HG03571 (cell line): ENCODE measurements around the gene PEX14.

ENCODE experiments used
- ATAC-seq: cut with Tn5 transposase; IDR thresholded peaks from one replicate; pipeline ENCODE4 v1.9.1; 2021; ENCODE audit not compliant: unreplicated experiment

The PEX14 gene

DNA sequence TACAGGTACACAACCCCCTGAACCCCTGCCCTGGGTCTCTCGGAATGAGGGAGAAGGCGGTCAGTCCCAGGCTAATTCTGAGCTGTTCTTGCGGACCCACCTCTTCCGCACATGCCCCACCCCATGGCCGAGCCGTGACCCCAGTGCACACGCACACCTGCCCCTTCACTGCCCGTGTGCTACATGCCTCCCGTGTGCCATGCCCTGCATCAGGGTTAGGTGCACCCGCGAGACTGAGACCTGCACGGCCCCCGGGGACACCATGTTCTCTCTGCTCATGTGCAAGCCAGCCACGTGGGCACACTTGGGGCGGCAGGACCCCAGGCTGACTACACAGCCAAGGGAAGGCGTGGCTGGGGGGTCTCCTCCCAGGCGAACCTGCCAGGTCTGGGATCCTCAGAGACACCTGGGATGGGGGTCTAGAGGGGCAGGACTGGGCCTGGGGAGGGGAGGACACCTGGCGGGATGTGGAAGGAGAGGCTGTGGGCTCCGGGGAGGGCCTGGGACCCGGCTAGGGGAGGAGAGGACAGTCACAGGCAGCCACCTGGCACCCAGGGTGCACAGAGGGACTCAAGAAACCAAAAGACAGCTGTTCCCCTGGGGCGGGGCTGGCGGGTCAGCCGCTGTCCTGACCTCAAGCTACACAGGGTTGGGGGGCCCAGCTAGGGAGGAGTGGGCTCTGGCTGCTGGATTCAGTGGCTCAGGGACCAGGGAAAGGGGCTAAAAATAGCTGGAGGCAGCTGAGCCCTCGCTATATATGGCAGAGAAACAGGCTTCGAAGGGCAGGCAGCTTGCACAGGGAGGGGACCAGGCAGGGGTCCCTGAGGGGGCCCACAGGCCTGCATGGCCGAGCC, 188.3 kb downstream of the PEX14 start:
- no peak for ATAC-seq

DNA sequence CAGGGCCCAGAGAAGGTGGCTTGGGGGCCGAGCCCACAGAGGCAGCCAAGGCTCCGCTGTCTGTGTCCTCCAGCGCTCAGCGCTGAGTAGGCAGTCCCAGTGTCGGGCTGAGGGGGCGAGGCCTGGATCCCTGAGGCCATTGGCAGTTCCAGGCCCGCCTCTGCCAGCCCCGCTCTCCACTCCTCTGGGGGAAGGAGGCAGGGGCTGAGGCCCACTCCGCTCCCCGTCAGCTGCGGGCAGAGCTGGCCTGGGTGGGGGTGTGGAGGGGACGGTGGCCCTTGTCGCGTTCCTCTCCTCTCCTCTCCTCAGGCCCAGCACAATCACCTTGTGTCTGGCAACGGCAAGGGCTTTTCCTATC, 188.9 kb downstream of the PEX14 start:
- no peak for ATAC-seq

DNA sequence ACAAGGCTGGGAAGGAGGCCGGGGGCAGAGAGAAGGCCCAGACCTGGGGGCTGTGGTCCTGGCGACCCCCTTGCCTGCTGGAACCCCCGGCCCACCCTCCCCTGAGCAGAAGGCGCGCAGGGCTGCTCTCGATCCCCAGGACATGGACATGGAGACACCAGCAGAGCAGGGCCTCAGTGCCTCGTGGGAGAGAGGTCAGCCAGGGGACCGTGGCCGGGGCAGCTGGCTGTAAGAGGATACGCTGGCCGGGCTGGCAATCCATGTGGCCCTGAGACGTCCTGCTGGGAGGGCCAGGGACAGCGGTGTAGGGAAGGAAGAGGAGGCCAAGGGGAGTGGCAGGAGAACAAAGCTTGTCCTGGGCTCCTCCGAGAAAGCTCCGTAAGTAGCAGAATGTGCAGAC, 189.5 kb downstream of the PEX14 start:
- ATAC-seq = no peak

DNA sequence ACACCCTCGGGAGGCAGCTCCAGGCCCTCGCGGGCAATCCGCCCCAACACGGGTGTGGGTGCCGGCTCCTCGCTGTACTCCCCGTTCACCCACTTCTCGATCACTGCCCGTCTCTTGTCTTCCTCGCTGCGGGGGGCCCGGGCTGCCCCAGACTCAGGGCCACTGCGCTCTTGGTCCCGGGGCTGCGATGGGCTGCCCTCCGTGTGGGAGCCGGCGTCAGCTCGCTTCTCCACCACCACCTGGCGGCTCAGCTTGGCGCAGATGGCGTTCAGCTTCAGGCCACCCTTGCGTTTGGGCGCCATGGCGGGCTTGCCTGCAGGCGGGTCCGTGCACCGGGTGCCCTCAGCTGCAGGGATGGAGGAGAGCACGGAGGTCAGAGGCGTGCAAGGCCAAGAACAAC, 190.5 kb downstream of the PEX14 start:
- no peak for ATAC-seq

DNA sequence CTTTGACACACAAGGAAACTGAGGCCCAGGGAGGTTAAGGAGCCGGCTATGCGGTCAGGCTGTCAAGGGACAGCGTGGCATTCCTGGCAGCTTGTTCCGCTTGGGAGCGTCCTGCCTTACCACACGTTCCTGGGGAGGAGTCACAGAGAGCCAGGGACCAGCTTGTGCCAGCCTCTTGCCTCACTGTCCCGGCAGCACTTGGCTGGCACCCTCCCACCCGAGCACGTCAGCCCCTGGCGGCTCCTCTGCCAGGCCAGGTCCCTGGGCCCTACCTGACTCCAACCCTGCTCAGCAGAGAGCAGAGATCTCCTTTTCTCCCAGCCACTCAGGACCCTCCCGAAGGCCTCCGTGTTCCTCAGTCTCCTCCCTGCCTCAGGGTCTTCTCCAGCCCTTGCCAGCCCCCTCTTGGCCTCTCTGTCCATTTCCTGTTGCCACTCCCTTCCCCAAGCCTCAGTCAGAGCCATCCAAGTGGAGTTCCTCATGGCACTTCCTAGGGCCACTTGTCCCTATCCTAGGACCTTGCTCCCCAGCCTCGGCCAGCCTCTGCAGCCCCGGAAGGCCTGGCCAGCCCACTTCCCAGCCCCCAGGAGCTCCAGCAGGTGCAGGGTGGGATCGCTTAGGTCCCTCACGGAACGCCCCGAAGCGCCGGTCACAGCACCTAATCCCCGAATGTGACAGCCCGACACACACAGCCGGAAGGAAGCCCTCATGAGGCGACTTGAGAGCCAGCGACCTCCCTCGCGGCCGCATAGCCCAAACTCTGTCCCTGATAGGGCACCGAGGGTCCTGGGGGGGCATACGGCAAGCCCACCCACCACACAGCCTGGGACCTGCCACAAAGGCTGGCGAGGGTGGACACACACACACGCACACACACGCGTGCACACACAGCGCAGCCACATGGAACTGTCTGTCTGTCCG, 191.4 kb downstream of the PEX14 start:
- ATAC-seq = no peak

DNA sequence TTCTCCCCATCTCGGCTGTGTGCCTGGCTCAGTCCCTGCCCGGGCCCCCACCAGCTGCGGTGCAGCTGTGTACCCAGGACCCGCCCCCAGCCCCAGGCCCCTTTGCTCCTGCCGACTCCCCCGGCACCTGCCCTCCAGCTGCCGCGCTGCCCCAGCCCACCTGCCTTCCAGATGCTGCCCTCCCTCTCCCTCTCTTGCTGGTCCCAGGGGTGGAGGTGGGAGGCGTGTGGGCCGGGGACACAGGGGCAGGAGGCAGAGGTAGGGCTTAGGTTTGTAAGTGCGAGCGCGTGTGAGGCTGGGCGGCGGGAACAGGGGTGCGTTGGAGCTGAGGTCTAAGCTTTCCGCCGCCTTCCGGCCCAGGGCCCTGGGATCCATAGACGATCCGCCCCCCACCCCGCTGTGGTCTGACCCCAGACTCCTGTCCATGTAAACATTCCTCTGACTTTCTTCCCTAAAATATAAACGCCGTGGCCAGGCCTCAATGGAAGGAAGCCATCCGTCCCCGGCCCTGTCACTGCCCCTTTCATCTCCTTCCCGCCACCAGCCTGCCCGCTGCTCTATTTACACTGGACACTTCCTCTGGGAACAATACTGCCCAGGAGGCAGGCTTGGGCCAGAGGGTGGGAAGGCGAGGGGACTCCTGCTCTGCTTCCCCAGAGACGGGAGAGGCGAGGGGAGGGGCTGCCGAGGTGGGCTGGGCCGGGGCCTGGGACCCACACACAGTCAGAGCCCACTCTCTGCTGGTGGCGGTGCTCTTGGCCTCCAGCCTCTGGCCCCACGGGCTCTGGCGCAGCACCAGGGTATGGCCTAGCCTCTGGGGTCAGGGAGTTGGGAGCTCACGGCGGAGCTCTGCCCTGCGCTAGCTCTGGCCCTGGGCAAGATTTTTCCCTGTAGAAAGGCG, 193.4 kb downstream of the PEX14 start:
- ATAC-seq = no peak

DNA sequence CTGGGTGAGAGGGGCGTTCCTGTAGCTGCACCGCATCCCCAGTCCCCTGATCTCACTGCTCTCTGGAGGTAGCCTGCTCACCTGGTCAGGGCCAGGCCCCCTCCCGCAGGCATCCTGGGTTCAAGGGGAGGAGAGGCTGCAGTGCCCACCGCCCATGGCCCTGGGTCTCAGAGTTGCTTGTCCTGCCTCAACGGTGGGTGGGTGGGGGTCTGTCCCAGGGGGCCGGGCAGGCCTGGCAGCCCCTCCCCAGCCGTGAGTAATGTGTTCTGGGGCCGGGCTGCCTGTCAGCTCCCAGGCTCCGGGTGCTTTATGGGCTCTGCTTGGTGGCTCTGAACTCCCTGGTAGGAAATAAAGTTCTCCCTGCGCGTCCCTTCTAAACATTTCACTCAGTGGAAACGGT, 194.8 kb downstream of the PEX14 start:
- no peak for ATAC-seq

DNA sequence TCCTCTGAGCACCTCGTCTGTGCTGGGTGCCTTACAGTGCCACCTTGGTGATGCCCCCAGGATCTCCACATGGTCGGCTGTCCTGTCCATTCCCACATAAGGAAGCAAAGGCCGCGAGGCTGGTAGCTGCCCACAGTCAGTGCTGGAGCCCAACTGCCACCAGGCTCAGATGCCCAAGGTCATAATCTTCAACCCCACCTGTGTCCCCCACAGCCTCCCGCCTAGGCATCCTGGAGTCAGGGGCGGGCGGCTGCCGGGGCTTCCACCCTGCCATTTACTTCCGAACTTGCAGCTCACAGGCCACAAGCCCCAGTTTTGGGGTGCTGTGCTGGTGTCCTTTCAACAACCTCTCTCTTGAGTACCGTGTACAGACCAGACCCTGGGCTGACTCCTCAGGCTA, 195.4 kb downstream of the PEX14 start:
- no peak for ATAC-seq

DNA sequence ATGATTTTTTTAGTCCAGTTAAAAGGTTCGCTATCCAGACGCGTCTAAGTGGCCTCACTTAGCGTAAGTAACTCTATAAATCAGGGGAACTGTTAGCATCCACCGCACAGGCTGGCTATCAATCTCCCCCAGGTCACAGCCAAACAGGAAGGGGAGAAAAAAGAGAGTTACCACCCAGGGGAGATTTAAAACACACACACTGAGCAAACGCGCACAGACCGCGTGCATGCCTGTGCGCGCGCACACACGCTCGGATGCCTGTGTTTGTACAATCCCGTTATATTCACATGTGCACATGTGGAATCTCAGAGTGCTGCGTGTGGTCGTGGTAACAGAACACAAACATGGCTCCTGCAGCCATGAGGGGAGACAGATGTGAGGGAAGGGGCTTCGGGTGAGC, 196.3 kb downstream of the PEX14 start:
- ATAC-seq = no peak

DNA sequence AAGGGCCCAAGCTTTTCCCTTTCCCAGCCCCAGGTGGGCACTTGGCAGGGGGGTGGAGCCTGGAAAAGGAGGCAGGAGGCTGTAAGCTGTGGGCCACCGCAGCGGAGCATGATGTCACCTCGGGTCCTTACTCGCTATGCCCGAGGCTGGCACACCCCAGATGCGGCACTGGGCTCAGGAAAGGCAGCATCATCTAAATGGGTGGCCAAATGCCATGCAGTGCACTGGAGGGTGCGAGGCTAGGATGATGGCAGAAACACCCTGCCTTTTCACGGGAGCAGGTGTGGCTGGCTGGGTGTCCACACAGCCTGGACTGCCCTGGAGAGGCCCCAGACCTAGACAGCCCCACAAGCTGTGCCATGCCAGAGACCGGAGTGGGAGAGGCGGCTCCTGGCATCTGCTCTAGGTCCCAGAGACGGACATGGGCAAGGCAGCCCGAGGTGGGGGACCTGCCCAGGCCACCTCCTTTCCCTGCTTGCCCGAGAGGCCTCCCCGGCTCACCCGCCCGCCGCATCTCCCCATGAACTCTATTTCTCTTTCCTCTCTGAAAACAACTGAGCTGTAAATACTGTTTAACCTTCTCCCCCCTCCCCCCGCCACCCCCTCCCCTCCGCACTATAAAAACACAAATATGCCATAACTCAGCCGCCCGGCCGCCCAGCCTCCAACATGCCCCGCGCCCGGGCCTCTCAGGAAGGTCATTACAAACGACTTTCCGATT, 197.0 kb downstream of the PEX14 start:
- ATAC-seq = no peak

DNA sequence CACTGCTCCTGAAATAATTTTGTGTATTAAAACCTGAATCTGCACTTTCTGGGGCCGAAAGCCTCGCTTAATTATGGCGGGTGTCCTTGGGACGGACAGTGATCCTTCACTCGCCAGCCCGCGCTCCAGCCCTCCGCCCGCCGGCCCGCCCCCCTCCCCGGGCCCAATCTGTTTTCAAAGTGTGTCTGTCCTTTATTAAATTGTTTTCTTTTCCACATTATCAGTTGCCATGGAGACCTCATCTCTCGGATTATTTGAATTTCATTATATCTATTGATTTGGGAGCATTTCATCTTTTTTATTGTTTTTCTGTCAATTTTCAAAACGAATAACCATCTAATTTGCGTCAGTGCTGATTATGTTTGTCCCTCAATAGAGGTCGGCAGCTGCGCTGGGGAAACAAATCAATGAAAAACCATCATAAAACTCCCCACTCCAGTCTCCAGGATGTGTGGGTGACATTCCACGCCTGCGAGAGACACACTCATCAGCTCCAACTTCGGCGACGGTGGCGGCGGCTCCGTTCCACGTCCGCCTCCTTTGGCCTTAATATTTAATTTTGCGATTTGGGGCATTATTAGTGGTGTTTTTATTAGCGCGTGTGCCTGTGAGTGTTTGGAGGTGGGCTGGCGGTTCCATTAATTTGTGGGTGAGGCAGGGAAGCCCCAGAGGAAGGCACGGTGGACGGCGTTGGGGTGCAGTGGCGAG, 197.7 kb downstream of the PEX14 start:
- no peak for ATAC-seq

DNA sequence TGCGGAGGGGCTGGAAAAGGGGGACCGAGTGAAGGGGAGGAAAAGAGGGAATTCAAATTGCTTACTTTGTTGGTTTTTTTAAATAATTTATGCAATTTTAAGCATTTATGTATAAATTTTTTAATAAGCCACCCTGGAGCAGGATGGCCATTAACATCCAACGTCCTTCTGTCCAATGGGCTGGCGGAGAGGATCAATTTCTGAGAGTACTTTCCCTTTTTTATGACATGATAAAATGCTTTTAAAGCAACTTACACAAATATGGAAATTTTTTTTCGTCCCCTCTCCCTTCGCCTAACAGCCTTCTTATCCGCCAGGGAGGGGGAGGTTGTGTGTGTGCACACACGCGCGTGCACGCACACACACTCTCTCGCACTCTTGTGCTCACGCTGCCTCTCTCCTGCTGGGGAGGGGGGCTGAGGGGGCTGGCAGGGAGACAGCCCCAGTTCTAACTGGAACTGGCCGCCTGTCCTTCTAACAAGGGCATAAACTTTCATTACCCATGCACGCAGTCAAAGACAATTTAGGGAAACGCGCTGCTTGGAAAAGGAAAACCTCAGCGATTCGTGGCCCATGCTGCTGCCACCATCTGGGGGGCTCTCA, 198.5 kb downstream of the PEX14 start:
- ATAC-seq = no peak

DNA sequence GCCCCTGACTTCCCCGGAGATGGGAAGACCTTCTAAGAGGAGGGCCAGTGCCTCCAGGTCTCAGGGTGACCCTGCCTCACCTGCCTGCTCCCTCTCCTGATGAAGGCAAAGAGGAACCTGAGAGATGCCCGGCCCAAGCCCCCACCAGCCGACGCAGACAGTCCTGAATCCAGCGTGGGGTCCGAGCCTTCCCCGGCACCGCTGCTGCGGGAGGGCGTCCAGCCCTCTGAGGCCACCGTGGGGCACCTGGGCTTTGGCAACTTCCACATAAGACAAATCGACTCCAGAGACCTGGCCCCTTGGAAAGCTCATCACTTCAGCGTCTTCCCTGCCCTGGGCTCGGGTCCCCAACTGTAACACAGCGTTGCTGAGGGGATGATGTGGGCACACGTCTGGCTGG, 199.5 kb downstream of the PEX14 start:
- no peak for ATAC-seq

DNA sequence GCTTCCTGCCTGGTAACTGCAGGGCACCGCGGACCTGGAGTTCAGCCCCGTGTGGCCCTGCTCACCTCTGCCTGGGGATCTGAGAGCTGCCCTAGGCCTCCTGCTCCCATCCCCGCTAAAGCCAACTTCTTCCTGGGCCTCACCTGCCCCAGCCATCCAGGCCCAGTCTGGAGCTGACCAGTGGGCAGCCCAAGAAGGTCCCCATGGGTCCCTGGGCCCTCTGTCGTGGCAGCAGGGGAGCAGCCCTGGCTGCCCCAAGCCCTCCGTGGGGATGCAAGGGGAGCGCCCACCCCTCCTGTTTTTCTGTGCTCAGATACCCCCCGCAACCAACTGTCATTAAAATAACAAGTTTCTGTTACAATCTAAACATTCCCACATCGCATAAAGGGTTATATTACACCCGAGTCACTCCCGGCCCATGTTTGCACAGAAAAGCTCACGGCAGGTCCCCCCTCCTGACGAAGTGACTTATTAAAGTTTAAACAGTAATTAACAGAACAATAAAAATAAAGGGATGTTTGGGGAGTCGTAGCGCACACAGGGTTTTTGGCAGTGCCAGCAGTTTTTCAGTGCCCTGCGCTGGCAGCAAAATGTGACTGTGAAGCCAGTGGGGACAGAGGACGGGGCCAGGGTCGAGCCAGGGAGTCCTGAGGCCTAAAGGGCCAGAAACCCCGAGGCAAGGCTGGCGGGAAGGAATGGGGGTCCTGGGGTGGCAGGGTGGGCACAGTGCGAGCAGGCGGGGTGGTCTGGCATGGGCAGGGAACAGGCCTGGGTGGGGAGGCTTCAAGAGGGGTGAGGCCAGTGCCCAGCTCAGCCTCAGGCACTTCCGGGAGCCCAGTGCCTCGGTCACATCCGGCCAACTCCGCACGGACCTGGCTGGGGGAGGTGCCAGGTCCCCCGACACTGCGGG, 200.2 kb downstream of the PEX14 start:
- no peak for ATAC-seq

DNA sequence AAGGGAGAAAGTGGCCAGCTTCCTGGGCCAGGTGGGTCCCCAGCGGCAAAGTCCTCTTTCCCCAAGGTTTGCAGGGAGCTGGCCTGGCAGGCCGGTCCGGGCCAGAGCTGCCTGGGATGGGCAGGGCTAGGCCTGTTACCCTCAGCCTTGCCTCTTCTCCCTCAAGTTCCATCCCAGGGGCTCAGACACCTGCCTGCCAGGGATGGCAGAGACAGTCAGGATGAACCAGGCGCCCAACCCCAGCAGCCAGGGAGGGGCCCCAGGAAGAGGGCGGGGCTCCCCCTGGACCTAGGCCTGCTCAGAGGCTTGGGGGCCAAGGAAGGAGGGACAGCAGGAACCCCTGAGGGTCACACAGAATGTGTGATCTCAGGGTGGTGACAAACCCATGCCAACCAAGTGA, 201.1 kb downstream of the PEX14 start:
- no peak for ATAC-seq

DNA sequence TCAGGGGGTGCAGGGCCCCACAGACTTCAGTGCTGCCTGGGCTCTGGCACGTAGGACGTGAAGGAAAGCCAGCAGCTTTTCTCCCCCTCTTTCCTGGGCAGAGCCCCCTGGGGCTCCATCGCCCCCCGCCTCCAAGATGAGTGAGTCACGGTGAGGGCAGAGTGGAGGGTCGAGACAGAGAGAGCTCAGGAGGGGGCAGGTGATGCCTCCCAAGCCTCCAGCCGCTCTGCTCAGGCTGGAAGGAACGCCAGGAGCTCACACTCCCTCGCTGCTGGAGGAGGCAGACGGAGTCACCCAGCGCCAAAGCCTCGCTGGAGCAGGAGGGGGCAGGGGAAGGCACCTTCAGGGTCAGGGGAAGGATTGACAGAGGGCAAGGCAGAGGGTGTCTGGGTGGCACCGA, 202.2 kb downstream of the PEX14 start:
- no peak for ATAC-seq

DNA sequence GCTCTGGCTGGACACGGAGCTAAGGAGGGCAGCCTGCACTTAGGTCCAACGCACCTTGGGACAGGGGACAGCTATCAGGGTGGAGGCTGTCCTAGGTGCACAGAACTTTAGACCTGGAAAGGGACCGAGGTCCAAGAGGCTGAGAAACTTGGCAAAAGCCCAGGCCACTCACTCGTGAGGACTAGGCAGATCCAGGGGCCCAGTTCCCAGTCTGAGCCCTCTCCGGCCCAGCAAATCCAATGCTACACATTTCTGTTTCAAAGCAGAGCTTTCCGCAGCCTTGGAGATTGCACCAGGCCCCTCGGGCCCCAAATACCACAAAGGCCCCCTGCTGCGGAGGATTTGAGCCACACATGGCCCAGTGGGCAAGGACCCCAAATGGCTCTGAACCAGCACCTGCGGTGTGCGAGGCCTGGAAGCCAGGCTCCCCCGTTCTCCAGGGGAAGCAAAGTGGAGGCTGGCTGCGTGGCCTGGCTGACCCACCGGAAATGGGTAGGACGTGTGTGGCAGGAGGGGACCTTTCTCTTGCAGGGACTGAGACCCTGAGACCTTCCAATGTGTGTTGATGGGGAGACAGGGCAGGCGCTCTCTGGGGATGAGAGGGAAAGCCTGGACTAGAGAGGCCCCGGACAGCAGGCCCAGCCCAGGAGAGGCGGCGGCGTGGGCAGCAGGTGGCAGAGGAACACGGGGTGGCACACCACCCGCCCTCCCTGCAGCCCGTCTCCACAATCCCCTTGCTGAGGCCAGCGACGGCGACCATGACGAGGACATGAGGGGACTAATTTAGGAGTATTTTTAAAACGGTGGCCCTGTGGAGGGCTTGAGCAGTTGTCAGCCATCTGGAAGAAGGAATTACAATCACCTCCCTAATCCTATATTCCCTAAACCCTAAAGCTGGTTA, 203.0 kb downstream of the PEX14 start:
- ATAC-seq = no peak
